Nephron progenitor cell (in vitro differentiated cells): ENCODE data around the gene BORA.

Source experiments
- DNase-seq: peaks from one replicate; pipeline ENCODE4 v3.0.0; 2021
- H3K27ac Mint-ChIP-seq: 2 replicates; pipeline ENCODE4 v1.8.0; 2021; ENCODE audit warnings: mild to moderate bottlenecking, moderate library complexity, mixed read lengths
- H3K27me3 Mint-ChIP-seq: 2 replicates; pipeline ENCODE4 v1.8.0; 2021; ENCODE audit warnings: mild to moderate bottlenecking, low read depth, mixed read lengths; ENCODE audit not compliant: poor library complexity
- H3K36me3 Mint-ChIP-seq: 2 replicates; pipeline ENCODE4 v1.8.0; 2021; ENCODE audit warnings: low read depth, mixed read lengths
- H3K4me1 Mint-ChIP-seq: 2 replicates; pipeline ENCODE4 v1.8.0; 2021; ENCODE audit warnings: mixed read lengths
- H3K4me3 Mint-ChIP-seq: 2 replicates; pipeline ENCODE4 v1.8.0; 2021; ENCODE audit warnings: mild to moderate bottlenecking, moderate library complexity, mixed read lengths
- H3K9me3 Mint-ChIP-seq: 2 replicates; pipeline ENCODE4 v1.8.0; 2021; ENCODE audit warnings: mild to moderate bottlenecking, moderate library complexity, mixed read lengths
- TF ChIP-seq, protein P1 (sequence below): fragments of 200-600 bp; sonication (generic); IDR thresholded peaks from 2 replicates; pipeline ENCODE4 v1.5.0; 2021; ENCODE audit warnings: antibody characterized with exemption

The BORA gene

DNA sequence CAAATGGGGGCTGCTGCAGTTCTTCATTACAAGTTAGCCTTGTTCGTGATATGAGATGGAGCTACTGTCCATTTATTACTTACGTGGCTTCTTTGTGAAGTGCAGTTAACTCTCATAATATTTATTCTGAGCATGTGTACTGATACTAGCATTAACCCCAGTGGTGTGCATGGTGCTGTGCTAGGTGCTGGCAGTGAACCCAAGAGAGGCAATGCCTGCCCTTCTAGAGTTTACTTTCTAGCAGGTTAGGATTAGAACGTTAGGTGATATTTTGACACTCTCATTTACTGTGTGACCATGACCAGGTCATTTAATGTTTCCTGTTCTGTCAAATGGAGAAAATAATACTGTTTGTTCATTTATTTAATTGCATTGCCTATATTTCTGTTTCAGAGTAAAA lies 71.1 kb downstream of the BORA start:
- no peaks in the 10 kb centered on the region for H3K4me1 Mint-ChIP-seq
- no peaks in the 10 kb centered on the region for H3K9me3 Mint-ChIP-seq
- peaks cover 60% of the 10 kb centered on the region for H3K36me3 Mint-ChIP-seq
- DNase-seq = no peak
- no peaks in the 10 kb centered on the region for H3K27me3 Mint-ChIP-seq
- H3K27ac Mint-ChIP-seq = no peak overlapping the region
- TF ChIP-seq, protein P1, sequence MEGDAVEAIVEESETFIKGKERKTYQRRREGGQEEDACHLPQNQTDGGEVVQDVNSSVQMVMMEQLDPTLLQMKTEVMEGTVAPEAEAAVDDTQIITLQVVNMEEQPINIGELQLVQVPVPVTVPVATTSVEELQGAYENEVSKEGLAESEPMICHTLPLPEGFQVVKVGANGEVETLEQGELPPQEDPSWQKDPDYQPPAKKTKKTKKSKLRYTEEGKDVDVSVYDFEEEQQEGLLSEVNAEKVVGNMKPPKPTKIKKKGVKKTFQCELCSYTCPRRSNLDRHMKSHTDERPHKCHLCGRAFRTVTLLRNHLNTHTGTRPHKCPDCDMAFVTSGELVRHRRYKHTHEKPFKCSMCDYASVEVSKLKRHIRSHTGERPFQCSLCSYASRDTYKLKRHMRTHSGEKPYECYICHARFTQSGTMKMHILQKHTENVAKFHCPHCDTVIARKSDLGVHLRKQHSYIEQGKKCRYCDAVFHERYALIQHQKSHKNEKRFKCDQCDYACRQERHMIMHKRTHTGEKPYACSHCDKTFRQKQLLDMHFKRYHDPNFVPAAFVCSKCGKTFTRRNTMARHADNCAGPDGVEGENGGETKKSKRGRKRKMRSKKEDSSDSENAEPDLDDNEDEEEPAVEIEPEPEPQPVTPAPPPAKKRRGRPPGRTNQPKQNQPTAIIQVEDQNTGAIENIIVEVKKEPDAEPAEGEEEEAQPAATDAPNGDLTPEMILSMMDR = no peak
- no peak overlapping the region for H3K4me3 Mint-ChIP-seq

DNA sequence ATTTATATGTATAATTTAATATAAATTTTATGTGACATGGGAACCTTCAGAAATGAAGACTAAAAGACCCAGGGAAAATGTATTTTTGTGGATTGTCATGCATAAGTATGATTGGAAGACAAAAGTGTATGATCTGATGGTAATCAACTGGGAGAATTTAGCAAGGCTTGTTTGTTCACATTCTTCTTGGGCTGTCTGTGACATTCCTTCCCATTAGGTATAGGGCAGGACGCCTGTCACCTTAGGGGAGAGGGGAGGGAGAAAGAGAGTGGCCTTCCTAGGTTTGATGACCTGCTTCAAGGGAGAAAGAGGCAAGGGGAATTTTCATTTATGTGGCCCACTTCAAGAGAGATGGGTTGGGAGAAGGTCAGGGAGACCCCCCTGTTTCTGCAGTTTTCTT lies 76.6 kb downstream of the BORA start:
- DNase-seq = no peak
- TF ChIP-seq, protein P1 = no peak
- H3K27ac Mint-ChIP-seq = peak overlapping the region; percentile 80
- no peaks in the 10 kb centered on the region for H3K4me1 Mint-ChIP-seq
- no peaks in the 10 kb centered on the region for H3K27me3 Mint-ChIP-seq
- peaks cover 4% of the 10 kb centered on the region for H3K9me3 Mint-ChIP-seq
- H3K36me3 Mint-ChIP-seq = peaks cover 58% of the 10 kb centered on the region
- no peak overlapping the region for H3K4me3 Mint-ChIP-seq
